GDM1 (cell line): ENCODE results near the gene HIPK3.

ENCODE experiments used
- DNase-seq: peaks from one replicate; lab custom pipeline; 2025; lab: John Stamatoyannopoulos, UW

Gene HIPK3

GRCh38 chr11:33390944-33391892 lies 134.0 kb downstream of the HIPK3 start:
- DNase-seq = no peak

DNA sequence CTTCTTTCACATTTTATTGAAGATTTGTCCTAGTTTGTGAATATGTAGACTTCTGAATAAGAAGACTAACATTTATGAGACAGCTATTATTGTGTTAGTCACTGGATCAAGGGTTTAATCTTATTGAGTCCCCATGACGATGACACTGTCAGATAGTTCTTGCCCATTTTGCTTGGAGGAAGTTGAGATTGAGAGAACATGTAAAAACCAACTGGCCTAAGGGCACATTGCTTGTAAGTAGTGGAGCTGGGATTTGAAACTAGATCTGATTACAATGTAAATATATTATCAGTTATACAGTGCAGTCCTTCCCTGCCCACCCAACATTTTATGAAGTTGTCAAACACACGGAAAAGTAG lies 134.7 kb downstream of the HIPK3 start:
- no peak for DNase-seq

DNA sequence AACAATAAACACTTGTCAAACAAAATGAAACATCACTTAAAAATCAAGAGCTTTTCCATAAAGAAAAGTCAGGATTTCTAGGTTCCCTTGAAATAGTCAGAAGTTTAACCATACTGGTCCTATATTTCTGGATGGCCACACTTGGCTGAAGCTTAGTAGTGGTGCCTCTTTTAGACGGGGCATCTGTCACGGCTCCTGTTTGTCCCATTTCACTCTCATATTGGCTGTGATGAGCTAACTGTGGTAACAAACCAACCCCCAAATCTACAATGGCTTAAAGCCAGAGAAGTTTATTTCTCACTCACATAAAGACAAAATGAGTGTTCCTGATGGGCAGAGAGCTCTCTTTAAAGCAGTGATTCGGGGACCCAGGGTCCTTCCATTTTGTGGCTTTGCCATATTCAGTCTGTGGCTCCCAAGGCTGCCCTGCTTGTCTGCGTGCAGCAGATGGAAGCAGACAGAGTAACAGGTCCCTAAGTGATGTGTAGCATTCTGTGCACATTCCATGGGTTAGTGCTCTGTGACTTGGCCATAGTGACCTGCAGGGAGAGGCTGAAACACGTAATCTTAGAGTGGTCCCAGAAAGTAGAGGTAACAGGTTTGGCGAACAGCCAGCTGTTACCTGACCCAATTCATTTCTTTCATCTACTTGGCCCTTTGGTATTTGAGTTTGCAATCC lies 137.4 kb downstream of the HIPK3 start:
- no peak for DNase-seq

GRCh38 chr11:33396361-33396760 lies 139.2 kb downstream of the HIPK3 start:
- no peak for DNase-seq

- DNase-seq = no peak
These were observed 142.2 kb downstream of the HIPK3 start for GRCh38 chr11:33399421-33399820.

- no peak for DNase-seq
These were observed 144.9 kb downstream of the HIPK3 start for GRCh38 chr11:33402066-33402465.

- DNase-seq = no peak
These were observed 146.2 kb downstream of the HIPK3 start for GRCh38 chr11:33403344-33403743.

- no peak for DNase-seq
These were observed 148.8 kb downstream of the HIPK3 start for GRCh38 chr11:33405834-33406602.
